Umbilical cord (tissue), 2 donors: ENCODE measurements around the gene ARFRP1. TPM values are rescaled to one million over a fixed set of nuclear protein-coding genes. Genes with fewer than 3 reads are reported as not detected.

Experiments
- DNase-seq: peaks from one replicate; pipeline ENCODE4 v3.0.0-alpha.2; 2015; ENCODE audit warnings: low spot score
- total RNA-seq: library from RNA; depleted of rRNA; stranded (reverse); fragments of >200 nt; gene quantifications from one replicate; pipeline ENCODE4 v1.2.3, GENCODE V29; 2014; ENCODE audit warnings: low replicate concordance; ENCODE audit not compliant: insufficient read depth

ARFRP1 gene
- total RNA-seq, 1 donor from 2014 or later = 38.3 TPM

DNA sequence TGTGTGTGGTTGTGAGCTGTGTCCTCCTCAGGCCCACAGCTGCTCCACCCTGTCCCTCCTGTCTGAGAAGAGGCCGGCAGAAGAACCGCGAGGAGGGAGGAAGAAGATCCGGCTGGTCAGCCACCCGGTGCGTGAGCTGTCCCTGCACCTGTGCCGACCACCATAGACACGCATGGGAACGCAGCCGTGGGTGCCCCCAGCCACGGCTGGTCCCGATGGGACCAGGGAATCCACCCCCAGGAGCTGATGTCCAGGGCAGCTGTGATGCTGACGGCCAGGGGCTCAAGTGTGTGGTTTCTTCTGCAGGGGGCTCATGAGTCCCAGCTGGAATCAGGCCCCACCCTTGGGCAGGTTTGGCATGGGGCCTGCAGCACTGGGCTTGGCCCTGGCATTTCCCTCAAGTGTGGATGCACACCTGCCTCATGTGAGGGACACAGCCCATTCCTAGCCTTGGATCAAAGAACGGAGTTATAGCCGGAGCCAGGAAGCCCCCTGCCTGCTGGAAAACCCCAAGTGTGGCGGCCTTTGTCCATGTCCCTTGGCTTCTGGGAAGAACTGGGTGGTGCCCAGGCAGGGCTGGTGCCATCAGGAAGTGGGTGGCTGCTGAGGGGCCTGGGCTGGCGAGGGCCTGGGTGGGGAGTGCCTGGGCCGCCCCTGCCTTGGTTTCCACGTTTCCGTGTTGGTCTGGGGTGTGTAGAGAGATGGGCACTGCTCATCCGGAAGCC lies 15.9 kb downstream of the ARFRP1 start:
- no peak for DNase-seq

GRCh38 chr20:63690898-63691710 lies 16.7 kb downstream of the ARFRP1 start:
- DNase-seq = no peak

GRCh38 chr20:63690003-63690897 lies 17.5 kb downstream of the ARFRP1 start:
- no peak for DNase-seq

- no peak for DNase-seq
Measured at GRCh38 chr20:63689046-63690002, 18.5 kb downstream of the ARFRP1 start.

DNA sequence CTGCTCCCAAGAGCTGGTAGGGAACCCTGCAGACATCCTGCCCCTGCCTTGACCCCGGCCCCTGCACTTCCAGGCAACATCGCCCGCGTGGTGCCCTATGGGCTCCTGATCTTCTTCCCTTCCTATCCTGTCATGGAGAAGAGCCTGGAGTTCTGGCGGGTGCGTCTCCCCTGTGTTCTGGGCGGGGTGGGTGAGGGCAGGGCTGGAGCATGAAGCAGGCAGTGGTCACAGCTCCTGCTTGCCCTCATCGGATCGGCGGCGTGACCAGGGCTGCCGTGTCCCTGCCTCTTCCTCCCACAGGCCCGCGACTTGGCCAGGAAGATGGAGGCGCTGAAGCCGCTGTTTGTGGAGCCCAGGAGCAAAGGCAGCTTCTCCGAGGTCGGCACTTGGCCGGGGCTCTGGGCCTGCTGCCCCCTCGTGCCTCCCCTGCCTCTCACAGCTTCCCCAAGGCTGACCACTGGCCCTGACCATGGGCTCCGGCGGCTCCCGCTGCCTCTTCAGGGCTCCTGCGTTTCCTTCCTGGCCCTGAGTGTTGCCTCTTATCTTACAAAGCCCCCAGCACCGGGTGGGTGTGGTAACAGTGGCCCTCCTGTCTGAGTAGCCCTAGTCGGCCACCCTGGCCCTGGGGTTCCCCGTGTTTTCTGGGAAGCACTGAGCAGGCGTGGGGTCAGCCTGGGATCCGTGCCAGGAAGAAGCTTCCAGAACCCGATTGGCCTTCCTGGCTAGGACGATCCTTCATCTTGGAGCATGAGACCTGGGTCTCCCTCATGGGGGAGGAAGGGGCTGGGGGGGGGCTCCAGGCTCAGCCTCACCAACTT lies 19.3 kb downstream of the ARFRP1 start:
- DNase-seq = no peak

- no peak for DNase-seq
Measured at GRCh38 chr20:63687419-63688178, 20.2 kb downstream of the ARFRP1 start.

DNA sequence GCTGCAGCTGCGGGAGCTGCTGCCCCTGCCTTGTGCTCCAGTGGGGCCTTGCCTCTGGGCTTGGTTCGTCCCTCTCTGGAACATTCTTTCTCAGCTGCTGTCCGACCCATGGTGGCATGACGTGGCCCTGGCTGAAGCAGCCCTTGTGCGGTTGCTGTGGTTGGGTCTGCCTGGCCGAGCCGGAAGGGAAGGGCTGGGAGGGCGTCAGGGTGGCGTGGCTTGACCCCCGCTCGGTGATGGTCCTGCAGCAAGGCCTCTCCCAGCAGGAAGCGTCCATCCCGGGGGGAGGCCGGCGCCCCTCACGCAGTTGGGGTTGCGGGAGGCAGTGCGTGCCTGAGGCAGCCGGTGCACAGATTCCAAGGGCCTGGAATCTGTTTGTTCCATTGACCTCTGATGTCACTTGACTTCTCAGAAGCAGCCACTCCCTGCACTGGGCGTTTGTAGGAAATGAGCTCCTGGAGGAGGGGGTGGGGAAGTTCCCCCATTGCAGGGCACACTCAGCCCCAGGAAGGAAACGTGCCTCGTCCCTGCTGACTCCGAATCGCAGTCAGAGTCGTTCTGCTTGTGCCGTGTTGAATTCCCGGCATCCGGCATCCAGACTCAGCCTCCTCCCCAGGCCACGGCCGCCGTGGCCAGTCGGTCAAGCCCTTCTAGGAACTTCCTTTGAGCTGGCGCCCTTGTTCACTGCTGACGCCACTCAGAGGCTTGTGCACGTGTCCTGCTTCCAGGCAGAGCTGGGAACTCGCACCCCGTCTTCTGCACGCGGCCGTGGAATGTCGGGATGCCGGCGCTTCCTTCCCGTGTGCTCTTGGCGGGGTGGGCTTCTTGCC lies 21.1 kb downstream of the ARFRP1 start:
- peak; percentile 72 for DNase-seq

- DNase-seq = no peak
Measured at GRCh38 chr20:63686094-63686491, 21.7 kb downstream of the ARFRP1 start.

DNA sequence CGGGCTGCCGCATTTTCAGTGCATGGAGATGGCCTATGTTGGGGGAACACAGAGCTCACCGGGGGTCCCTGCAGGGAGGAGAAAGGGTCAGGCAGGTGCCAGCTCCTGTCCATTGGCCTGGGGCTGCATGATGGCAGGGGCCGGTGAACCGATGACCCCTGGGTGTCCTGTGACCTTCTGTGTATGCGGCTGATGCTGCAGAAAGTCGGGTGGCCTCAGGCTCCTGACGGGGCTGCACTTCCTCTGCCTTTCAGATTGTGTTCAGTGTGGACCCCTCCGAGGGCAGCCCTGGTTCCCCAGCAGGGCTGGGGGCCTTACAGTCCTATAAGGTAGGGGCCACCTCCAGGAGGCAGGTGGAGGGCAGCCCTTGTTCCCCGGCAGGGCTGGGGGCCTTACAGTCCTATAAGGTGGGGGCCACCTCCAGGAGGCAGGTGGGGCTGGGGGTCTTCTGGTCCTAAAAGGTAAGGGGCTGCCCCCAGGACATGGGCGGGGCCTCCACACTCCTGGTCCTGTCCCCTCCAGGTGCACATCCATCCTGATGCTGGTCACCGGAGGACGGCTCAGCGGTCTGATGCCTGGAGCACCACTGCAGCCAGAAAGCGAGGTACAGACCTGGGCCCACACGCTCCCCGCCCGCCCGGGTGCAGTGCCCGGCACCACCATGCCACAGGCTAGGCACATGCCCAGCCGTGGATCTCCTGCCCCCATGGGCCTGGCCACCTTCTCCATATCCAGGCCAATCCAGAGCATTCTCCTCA lies 22.3 kb downstream of the ARFRP1 start:
- DNase-seq = no peak

DNA sequence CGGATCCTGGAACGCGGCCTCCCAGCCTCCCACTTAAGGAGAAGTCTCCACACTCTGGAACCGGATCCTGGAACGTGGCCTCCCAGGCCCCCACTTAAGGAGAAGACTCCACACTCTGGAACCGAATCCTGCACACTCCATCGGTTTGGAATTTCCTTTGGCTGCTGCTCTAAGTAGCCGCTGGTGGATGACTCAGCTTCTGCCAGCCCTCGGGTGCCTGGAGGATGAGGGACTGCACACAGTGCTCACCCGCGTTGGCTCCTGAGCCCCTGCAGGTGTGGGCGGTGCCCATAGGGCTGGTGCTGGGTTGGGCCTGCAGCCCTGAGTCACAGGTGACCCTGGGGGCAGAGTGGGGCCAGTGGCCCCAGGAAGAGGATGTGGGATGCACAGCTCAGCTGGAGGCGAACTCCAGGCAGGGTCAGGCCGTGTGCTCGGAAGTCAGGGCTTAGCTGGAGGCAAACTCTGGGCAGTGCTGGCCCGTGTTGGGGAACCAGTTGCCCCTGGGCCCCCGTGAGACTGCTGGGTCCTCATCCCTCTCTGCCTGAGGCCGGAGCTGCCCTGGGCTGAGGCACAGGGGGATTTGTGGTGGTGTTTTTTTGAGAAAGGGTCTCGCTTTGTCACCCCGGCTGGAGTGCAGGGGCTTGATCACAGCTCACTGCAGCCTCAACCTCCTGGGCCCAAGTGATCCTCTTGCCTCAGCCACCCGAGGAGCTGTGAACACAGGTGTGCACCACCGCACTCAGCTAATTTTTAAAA lies 25.2 kb downstream of the ARFRP1 start:
- DNase-seq = peak; percentile 50

GRCh38 chr20:63681609-63682142 lies 26.1 kb downstream of the ARFRP1 start:
- no peak for DNase-seq

GRCh38 chr20:63680857-63681608 lies 26.7 kb downstream of the ARFRP1 start:
- DNase-seq = no peak

DNA sequence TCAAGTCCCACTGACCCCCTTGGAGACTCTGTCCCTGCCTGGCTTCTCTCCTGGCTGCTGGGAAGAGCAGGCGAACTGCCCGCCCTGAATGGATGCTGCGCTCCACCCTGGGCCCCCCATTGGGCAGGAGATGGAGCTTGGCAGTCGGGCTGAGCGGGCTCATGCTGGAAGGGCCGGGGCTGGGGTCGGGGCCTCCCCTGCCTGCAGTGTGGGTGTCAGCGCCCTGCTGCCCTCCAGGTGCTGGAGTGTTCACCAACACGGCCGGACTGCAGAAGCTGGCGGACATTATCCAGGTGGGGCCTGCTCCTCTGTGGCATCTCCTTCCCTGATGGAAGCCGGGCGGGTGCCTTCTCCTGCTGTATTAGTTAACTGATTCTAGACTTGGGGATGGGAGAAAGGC lies 27.3 kb downstream of the ARFRP1 start:
- no peak for DNase-seq

GRCh38 chr20:63679799-63680305 lies 27.9 kb downstream of the ARFRP1 start:
- no peak for DNase-seq

GRCh38 chr20:63678667-63679465 lies 28.9 kb downstream of the ARFRP1 start:
- no peak for DNase-seq
